Left ventricle myocardium inferior (tissue), 1 donor: ENCODE measurements around the gene SAFB. TPM values are rescaled to one million over a fixed set of nuclear protein-coding genes. Genes with fewer than 3 reads are reported as not detected.

Source experiments
- DNase-seq: peaks from one replicate; pipeline ENCODE4 v3.0.0-alpha.2; 2020
- H3K27ac ChIP-seq: fragments of 200-600 bp; replicated peaks from 2 replicates; pipeline ENCODE4 v1.8.0; 2021
- H3K27me3 ChIP-seq: fragments of 200-600 bp; 2 replicates; pipeline ENCODE4 v1.8.0; 2021; ENCODE audit warnings: low read depth
- H3K36me3 ChIP-seq: fragments of 200-600 bp; 2 replicates; pipeline ENCODE4 v1.8.0; 2021
- H3K4me1 ChIP-seq: fragments of 200-600 bp; 2 replicates; pipeline ENCODE4 v1.8.0; 2021
- H3K4me3 ChIP-seq: fragments of 200-600 bp; 2 replicates; pipeline ENCODE4 v1.8.0; 2021; ENCODE audit warnings: mild to moderate bottlenecking, moderate library complexity
- H3K9me3 ChIP-seq: fragments of 200-600 bp; replicated peaks from 2 replicates; pipeline ENCODE4 v1.8.0; 2021
- intact Hi-C: fragments of 100-400 bp; cut with micrococcal nuclease; formaldehyde crosslinking; loops from one replicate; pipeline ENCODE4 v1.11.0; 2022
- total RNA-seq: library from RNA; stranded (reverse); fragmentation: NEBNext Ultra II Directional; extraction: Animal tissue kit (Norgen Biotek cat#: 25700); gene quantifications from one replicate; pipeline ENCODE4 v1.2.1, GENCODE V29; 2021
- TF ChIP-seq, protein P1 (sequence below): fragments of 200-600 bp; IDR thresholded peaks from 2 replicates; pipeline ENCODE4 v1.8.0; 2021; ENCODE audit warnings: antibody characterized with exemption, mild to moderate bottlenecking, borderline replicate concordance
- donor health status: DM: no; HTN: yes; CAD: no; lungs with severe emphysema.

Gene SAFB
- total RNA-seq, 1 donor from 2014 or later = 54.6 TPM

DNA sequence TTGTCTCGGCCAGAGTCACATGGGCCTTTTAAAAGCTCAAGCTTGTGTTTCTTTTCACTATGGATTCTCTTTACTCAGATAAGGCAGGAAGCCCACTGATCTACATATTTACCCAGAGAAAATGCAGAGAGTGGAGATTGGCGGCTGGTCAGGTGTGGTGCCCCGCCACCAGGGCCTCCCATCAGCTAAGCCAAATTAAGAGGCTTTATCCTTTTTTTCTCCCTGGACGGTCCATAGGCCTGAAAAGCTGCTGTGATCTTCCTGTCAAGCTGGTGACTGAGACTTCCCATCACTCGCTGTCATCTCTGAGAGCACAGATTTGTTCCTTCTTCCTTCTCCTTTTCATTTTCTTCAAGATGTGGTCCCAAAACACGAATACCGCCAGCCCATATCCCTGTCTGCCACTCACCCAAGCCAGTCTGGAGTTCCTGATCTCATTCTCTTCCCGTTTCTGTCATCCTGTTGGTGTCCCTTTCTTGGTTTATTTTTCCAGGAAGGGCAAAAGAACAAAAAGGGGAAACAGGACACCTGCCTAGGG, 1.9 kb downstream of the SAFB start:
- intact Hi-C loops = no loop called here
- peaks cover 96% of the 10 kb centered on the region for H3K4me1 ChIP-seq
- H3K27ac ChIP-seq = peak overlapping the region; percentile 97

DNA sequence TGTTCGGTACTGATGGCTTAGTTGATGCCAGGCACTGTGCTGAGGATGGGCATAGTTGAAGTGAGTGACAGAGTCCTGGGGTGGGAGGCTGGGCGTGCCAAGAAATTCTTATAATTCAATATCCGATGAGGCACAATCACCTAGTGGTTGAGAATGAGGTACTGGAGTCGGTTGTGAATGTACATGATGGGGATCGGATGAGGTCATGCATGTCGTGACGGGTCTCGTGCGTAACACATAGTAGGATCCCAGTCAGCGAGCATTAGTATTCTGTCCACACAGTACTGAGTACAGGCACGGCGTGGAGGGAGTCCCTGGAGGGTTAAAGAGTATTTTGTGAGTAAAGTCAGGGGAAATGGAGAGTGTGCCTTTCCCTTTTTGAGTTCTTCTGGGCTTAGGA, 2.8 kb downstream of the SAFB start:
- Histone ChIP-seq H3K4me3 (peak overlapping the region; percentile 94), H3K27ac (peak overlapping the region; percentile 97), H3K36me3 (peaks cover 43% of the 10 kb centered on the region), H3K9me3 (no peaks in the 10 kb centered on the region), H3K27me3 (no peaks in the 10 kb centered on the region), H3K4me1 (peaks cover 96% of the 10 kb centered on the region)
- intact Hi-C loops = no loop called here
- no peak for DNase-seq
- TF ChIP-seq, protein P1, sequence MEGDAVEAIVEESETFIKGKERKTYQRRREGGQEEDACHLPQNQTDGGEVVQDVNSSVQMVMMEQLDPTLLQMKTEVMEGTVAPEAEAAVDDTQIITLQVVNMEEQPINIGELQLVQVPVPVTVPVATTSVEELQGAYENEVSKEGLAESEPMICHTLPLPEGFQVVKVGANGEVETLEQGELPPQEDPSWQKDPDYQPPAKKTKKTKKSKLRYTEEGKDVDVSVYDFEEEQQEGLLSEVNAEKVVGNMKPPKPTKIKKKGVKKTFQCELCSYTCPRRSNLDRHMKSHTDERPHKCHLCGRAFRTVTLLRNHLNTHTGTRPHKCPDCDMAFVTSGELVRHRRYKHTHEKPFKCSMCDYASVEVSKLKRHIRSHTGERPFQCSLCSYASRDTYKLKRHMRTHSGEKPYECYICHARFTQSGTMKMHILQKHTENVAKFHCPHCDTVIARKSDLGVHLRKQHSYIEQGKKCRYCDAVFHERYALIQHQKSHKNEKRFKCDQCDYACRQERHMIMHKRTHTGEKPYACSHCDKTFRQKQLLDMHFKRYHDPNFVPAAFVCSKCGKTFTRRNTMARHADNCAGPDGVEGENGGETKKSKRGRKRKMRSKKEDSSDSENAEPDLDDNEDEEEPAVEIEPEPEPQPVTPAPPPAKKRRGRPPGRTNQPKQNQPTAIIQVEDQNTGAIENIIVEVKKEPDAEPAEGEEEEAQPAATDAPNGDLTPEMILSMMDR = no peak

More for the DNA sequence above, 1.9 kb downstream of the SAFB start:
- no peaks in the 10 kb centered on the region for H3K27me3 ChIP-seq
- no peak for DNase-seq
- H3K36me3 ChIP-seq = peaks cover 46% of the 10 kb centered on the region
- no peaks in the 10 kb centered on the region for H3K9me3 ChIP-seq
- TF ChIP-seq, protein P1 = no peak
- peak overlapping the region; percentile 94 for H3K4me3 ChIP-seq

DNA sequence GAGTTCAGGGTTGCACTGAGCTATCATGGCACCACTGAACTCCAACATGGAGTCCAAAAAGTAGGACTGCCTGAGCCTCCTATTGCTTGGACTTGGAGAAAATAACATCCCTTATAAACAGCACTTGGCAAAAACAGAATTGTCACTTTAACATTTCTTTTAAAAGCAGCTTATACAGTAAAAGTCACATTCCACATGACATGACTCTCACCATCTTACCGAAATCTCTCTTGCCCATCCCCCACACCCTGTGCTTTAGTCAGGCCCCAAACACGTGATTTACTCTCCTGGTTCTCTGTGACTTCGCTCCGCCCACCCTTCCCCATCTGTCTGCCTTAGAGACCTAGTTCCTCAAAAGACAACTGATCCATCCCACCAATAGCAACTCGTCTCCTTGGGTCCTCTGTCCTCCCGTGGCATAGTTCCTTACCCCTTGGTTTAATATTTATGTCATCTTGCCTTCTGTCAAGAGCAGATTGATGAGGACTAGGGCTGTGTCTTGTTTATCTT, 4.6 kb downstream of the SAFB start:
- no peaks in the 10 kb centered on the region for H3K9me3 ChIP-seq
- DNase-seq = peak; percentile 56
- intact Hi-C loops = no loop called here
- H3K36me3 ChIP-seq = peaks cover 38% of the 10 kb centered on the region
- H3K4me1 ChIP-seq = peaks cover 96% of the 10 kb centered on the region
- no peaks in the 10 kb centered on the region for H3K27me3 ChIP-seq
- no peak overlapping the region for H3K4me3 ChIP-seq
- TF ChIP-seq, protein P1 = no peak
- H3K27ac ChIP-seq = no peak overlapping the region

DNA sequence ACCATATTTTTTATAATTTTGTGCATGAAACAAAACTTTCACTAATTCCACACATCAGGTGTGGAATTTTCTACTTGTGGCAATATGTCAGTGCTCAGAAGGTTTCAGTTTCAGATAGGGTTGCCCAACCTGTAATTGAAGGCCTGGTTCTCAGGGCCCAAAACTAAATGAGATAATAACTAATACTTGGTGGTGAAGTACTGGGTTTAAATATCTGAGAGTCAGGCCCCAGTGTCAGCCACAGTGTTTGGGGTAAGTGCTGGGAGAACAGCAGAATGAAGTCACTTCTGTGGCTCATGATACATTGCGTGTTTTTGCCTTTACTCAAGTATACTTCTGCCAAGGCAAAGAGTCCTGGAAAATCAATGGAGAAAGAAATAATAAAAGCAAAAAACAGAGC, 5.6 kb downstream of the SAFB start:
- peaks cover 38% of the 10 kb centered on the region for H3K36me3 ChIP-seq

DNA sequence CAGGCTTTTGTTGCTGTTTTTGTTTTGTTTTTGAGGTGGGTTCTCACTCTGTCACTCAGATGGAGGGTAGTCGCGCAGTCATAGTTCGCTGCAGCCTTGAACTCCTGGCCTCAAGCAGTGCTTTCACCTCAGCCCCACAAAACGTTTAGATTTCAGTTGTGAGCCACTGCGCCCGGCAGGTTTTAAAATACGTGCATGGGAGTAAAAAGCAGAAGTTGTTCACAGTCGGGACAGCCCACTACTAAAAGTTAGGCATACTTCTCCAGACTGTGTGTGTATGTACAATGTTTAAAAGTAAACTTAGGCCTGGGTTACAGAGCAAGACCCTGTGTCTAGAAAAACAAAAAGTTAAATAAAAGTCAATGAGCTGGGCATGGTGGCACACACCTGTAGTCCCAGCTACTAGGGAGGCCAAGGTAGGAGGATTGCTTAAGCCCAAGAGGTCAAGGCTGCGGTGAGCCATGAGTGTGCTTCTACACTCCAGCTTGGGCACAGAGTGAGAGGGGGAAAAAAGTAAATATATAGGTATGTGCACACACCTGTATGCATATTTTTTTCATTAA, 6.1 kb downstream of the SAFB start:
- H3K4me3 ChIP-seq = no peak overlapping the region
- H3K4me1 ChIP-seq = peaks cover 99% of the 10 kb centered on the region
- H3K27me3 ChIP-seq = no peaks in the 10 kb centered on the region
- intact Hi-C loops = no loop called here
- H3K36me3 ChIP-seq = peaks cover 38% of the 10 kb centered on the region
- no peak overlapping the region for H3K27ac ChIP-seq
- H3K9me3 ChIP-seq = no peaks in the 10 kb centered on the region
- no peak for DNase-seq
- TF ChIP-seq, protein P1 = no peak

More for the DNA sequence above, 5.6 kb downstream of the SAFB start:
- Histone ChIP-seq H3K27me3 (no peaks in the 10 kb centered on the region), H3K9me3 (no peaks in the 10 kb centered on the region), H3K4me3 (no peak overlapping the region), H3K27ac (no peak overlapping the region), H3K4me1 (peaks cover 100% of the 10 kb centered on the region)
- TF ChIP-seq, protein P1 = no peak
- intact Hi-C loops = no loop called here
- DNase-seq = no peak
